ENCODE measurements around the gene LIFR. TPM values are rescaled to one million over a fixed set of nuclear protein-coding genes. Genes with fewer than 3 reads are reported as not detected.

The LIFR gene
- total and polyA plus RNA-seq, 9 donors = 32.3 to 64.2 (median 42.0) TPM

GRCh38 chr5:38598994-38599617 is 42.7 kb upstream of the LIFR start:
- Histone ChIP-seq H3K36me3 (ENCODE audit: control insufficient read depth, insufficient read depth, low read length) (no peaks in the 10 kb centered on the region), H3K27me3 (ENCODE audit: control insufficient read depth, insufficient read depth, low read length) (no peaks in the 10 kb centered on the region), H3K4me3 (ENCODE audit: low read length) (no peak overlapping the region), H3K4me1 (ENCODE audit: control insufficient read depth, insufficient read depth, low read length) (peaks cover 11% of the 10 kb centered on the region), H3K27ac (ENCODE audit: low read length) (no peak overlapping the region), H3K9me3 (replicated peaks; ENCODE audit: control insufficient read depth, low read depth, low read length) (no peaks in the 10 kb centered on the region)
- 88% methylated on average over 1 of the region's 2 CpGs for WGBS (ENCODE audit: insufficient coverage)
- DNase-seq = no peak

GRCh38 chr5:38598296-38598993 is 42.0 kb upstream of the LIFR start:
- H3K27me3 ChIP-seq (ENCODE audit: control insufficient read depth, insufficient read depth, low read length) = no peaks in the 10 kb centered on the region
- WGBS (ENCODE audit: insufficient coverage) = 83% methylated on average over 4 of the region's 8 CpGs
- no peak overlapping the region for H3K4me3 ChIP-seq (ENCODE audit: low read length)
- H3K36me3 ChIP-seq (ENCODE audit: control insufficient read depth, insufficient read depth, low read length) = no peaks in the 10 kb centered on the region
- DNase-seq = no peak
- no peaks in the 10 kb centered on the region for H3K9me3 ChIP-seq (replicated peaks; ENCODE audit: control insufficient read depth, low read depth, low read length)
- no peak overlapping the region for H3K27ac ChIP-seq (ENCODE audit: low read length)
- H3K4me1 ChIP-seq (ENCODE audit: control insufficient read depth, insufficient read depth, low read length) = peaks cover 11% of the 10 kb centered on the region

- Histone ChIP-seq H3K27ac (ENCODE audit: low read length) (no peak overlapping the region), H3K4me1 (ENCODE audit: control insufficient read depth, insufficient read depth, low read length) (peaks cover 11% of the 10 kb centered on the region)
- no CpG with 5 or more reads among the region's 2 CpGs for WGBS (ENCODE audit: insufficient coverage)
Measured at GRCh38 chr5:38596981-38597380, 40.5 kb upstream of the LIFR start.

GRCh38 chr5:38595132-38595745 is 38.8 kb upstream of the LIFR start:
- H3K36me3 ChIP-seq (ENCODE audit: control insufficient read depth, insufficient read depth, low read length) = no peaks in the 10 kb centered on the region
- DNase-seq = no peak
- no peak overlapping the region for H3K4me3 ChIP-seq (ENCODE audit: low read length)
- H3K27me3 ChIP-seq (ENCODE audit: control insufficient read depth, insufficient read depth, low read length) = no peaks in the 10 kb centered on the region
- 75% methylated on average over 5 of the region's 5 CpGs for WGBS (ENCODE audit: insufficient coverage)
- H3K4me1 ChIP-seq (ENCODE audit: control insufficient read depth, insufficient read depth, low read length) = peaks cover 5% of the 10 kb centered on the region
- no peaks in the 10 kb centered on the region for H3K9me3 ChIP-seq (replicated peaks; ENCODE audit: control insufficient read depth, low read depth, low read length)
- no peak overlapping the region for H3K27ac ChIP-seq (ENCODE audit: low read length)

More at GRCh38 chr5:38596981-38597380, 40.5 kb upstream of the LIFR start:
- H3K9me3 ChIP-seq (replicated peaks; ENCODE audit: control insufficient read depth, low read depth, low read length) = no peaks in the 10 kb centered on the region
- no peak overlapping the region for H3K4me3 ChIP-seq (ENCODE audit: low read length)
- no peaks in the 10 kb centered on the region for H3K27me3 ChIP-seq (ENCODE audit: control insufficient read depth, insufficient read depth, low read length)
- DNase-seq = no peak
- no peaks in the 10 kb centered on the region for H3K36me3 ChIP-seq (ENCODE audit: control insufficient read depth, insufficient read depth, low read length)

GRCh38 chr5:38593959-38594358 is 37.5 kb upstream of the LIFR start:
- H3K4me3 ChIP-seq (ENCODE audit: low read length) = no peak overlapping the region
- 72% methylated on average over 6 of the region's 7 CpGs for WGBS (ENCODE audit: insufficient coverage)
- peaks cover 7% of the 10 kb centered on the region for H3K4me1 ChIP-seq (ENCODE audit: control insufficient read depth, insufficient read depth, low read length)
- no peaks in the 10 kb centered on the region for H3K9me3 ChIP-seq (replicated peaks; ENCODE audit: control insufficient read depth, low read depth, low read length)
- no peak for DNase-seq
- H3K36me3 ChIP-seq (ENCODE audit: control insufficient read depth, insufficient read depth, low read length) = no peaks in the 10 kb centered on the region
- H3K27ac ChIP-seq (ENCODE audit: low read length) = no peak overlapping the region
- no peaks in the 10 kb centered on the region for H3K27me3 ChIP-seq (ENCODE audit: control insufficient read depth, insufficient read depth, low read length)

GRCh38 chr5:38591523-38591849 is 35.0 kb upstream of the LIFR start:
- DNase-seq = no peak
- WGBS (ENCODE audit: insufficient coverage) = no CpG with 5 or more reads among the region's 2 CpGs
- H3K36me3 ChIP-seq (ENCODE audit: control insufficient read depth, insufficient read depth, low read length) = no peaks in the 10 kb centered on the region
- no peak overlapping the region for H3K27ac ChIP-seq (ENCODE audit: low read length)
- no peaks in the 10 kb centered on the region for H3K9me3 ChIP-seq (replicated peaks; ENCODE audit: control insufficient read depth, low read depth, low read length)
- H3K4me1 ChIP-seq (ENCODE audit: control insufficient read depth, insufficient read depth, low read length) = peaks cover 7% of the 10 kb centered on the region
- no peak overlapping the region for H3K4me3 ChIP-seq (ENCODE audit: low read length)
- no peaks in the 10 kb centered on the region for H3K27me3 ChIP-seq (ENCODE audit: control insufficient read depth, insufficient read depth, low read length)

- Histone ChIP-seq H3K4me1 (ENCODE audit: control insufficient read depth, insufficient read depth, low read length) (peaks cover 7% of the 10 kb centered on the region), H3K9me3 (replicated peaks; ENCODE audit: control insufficient read depth, low read depth, low read length) (no peaks in the 10 kb centered on the region), H3K27ac (ENCODE audit: low read length) (no peak overlapping the region), H3K27me3 (ENCODE audit: control insufficient read depth, insufficient read depth, low read length) (no peaks in the 10 kb centered on the region), H3K36me3 (ENCODE audit: control insufficient read depth, insufficient read depth, low read length) (no peaks in the 10 kb centered on the region), H3K4me3 (ENCODE audit: low read length) (no peak overlapping the region)
- peak; percentile 40 for DNase-seq
- WGBS (ENCODE audit: insufficient coverage) = 20% methylated on average over 1 of the region's 2 CpGs
Measured at GRCh38 chr5:38590838-38591522, 34.5 kb upstream of the LIFR start.

GRCh38 chr5:38589629-38590028 is 33.2 kb upstream of the LIFR start:
- Histone ChIP-seq H3K27me3 (ENCODE audit: control insufficient read depth, insufficient read depth, low read length) (no peaks in the 10 kb centered on the region), H3K4me1 (ENCODE audit: control insufficient read depth, insufficient read depth, low read length) (peaks cover 2% of the 10 kb centered on the region), H3K9me3 (replicated peaks; ENCODE audit: control insufficient read depth, low read depth, low read length) (no peaks in the 10 kb centered on the region), H3K27ac (ENCODE audit: low read length) (no peak overlapping the region), H3K36me3 (ENCODE audit: control insufficient read depth, insufficient read depth, low read length) (no peaks in the 10 kb centered on the region), H3K4me3 (ENCODE audit: low read length) (no peak overlapping the region)
- no peak for DNase-seq
- no CpG with 5 or more reads among the region's 4 CpGs for whole genome bisulfite sequencing (ENCODE audit: insufficient coverage)

- H3K27ac ChIP-seq (ENCODE audit: low read length) = no peak overlapping the region
- H3K4me1 ChIP-seq (ENCODE audit: control insufficient read depth, insufficient read depth, low read length) = peaks cover 2% of the 10 kb centered on the region
- WGBS (ENCODE audit: insufficient coverage) = 53% methylated on average over 2 of the region's 6 CpGs
- no peak for DNase-seq
- H3K36me3 ChIP-seq (ENCODE audit: control insufficient read depth, insufficient read depth, low read length) = no peaks in the 10 kb centered on the region
- H3K27me3 ChIP-seq (ENCODE audit: control insufficient read depth, insufficient read depth, low read length) = no peaks in the 10 kb centered on the region
- no peaks in the 10 kb centered on the region for H3K9me3 ChIP-seq (replicated peaks; ENCODE audit: control insufficient read depth, low read depth, low read length)
- no peak overlapping the region for H3K4me3 ChIP-seq (ENCODE audit: low read length)
Measured at GRCh38 chr5:38585816-38586215, 29.4 kb upstream of the LIFR start.

GRCh38 chr5:38583500-38583899 is 27.1 kb upstream of the LIFR start:
- Histone ChIP-seq H3K9me3 (replicated peaks; ENCODE audit: control insufficient read depth, low read depth, low read length) (no peaks in the 10 kb centered on the region), H3K36me3 (ENCODE audit: control insufficient read depth, insufficient read depth, low read length) (no peaks in the 10 kb centered on the region), H3K4me3 (ENCODE audit: low read length) (no peak overlapping the region), H3K4me1 (ENCODE audit: control insufficient read depth, insufficient read depth, low read length) (no peaks in the 10 kb centered on the region), H3K27me3 (ENCODE audit: control insufficient read depth, insufficient read depth, low read length) (no peaks in the 10 kb centered on the region), H3K27ac (ENCODE audit: low read length) (no peak overlapping the region)
- no peak for DNase-seq
- no CpG with 5 or more reads among the region's 1 CpG for WGBS (ENCODE audit: insufficient coverage)

Data from muscle of leg (tissue), 11 donors.